Suprapubic skin (tissue), 4 donors: ENCODE measurements around the gene KIF13A. TPM values are rescaled to one million over a fixed set of nuclear protein-coding genes. Genes with fewer than 3 reads are reported as not detected.
"Not testable (repeated sequence)": the region's sequence is repeated elsewhere in the genome, so short reads cannot be mapped to it uniquely, and the experiment has no call there.

Experiments
- DNase-seq, 2 donors: peaks; one replicate each; pipeline ENCODE4 v3.0.0-alpha.2; 2019; ENCODE audit warnings: low spot score in 2 of 2
- H3K27ac ChIP-seq: fragments of 200-600 bp; sonication (generic); one replicate; pipeline ENCODE4 v1.5.1; 2019
- H3K27me3 ChIP-seq: fragments of 200-600 bp; sonication (generic); one replicate; pipeline ENCODE4 v1.5.1; 2019
- H3K36me3 ChIP-seq: fragments of 200-600 bp; sonication (generic); one replicate; pipeline ENCODE4 v1.5.1; 2019
- H3K4me1 ChIP-seq: fragments of 200-600 bp; sonication (generic); one replicate; pipeline ENCODE4 v1.5.1; 2019
- H3K4me3 ChIP-seq: fragments of 200-600 bp; sonication (generic); one replicate; pipeline ENCODE4 v1.5.1; 2019; ENCODE audit warnings: mild to moderate bottlenecking
- H3K9me3 ChIP-seq: fragments of 200-600 bp; sonication (generic); one replicate; pipeline ENCODE4 v1.5.1; 2019
- EP300 ChIP-seq: sonication (generic); formaldehyde crosslinking; IDR thresholded peaks from one replicate; pipeline ENCODE4 v1.6.1; 2017; ENCODE audit warnings: antibody characterized with exemption
- POLR2A ChIP-seq, 2 donors: fragments of 450-650 bp; IDR thresholded peaks; one replicate each; pipeline ENCODE4 v1.6.1; 2017; ENCODE audit warnings: antibody characterized with exemption in 2 of 2, mild to moderate bottlenecking in 2 of 2, moderate library complexity in 2 of 2
- POLR2AphosphoS5 ChIP-seq, 3 donors: sonication (generic); formaldehyde crosslinking; IDR thresholded peaks; one replicate each; pipeline ENCODE4 v1.6.1; 2017; ENCODE audit warnings: antibody characterized with exemption in 3 of 3
- WGBS: methylation state at CpG from one replicate; pipeline ENCODE4 v1.1.5; 2018; 5-methylcytosine and 5-hydroxymethylcytosine counted together
- total RNA-seq, 4 donors: library from RNA; depleted of rRNA; stranded (reverse); fragments of >200 nt; gene quantifications; one replicate each; pipeline ENCODE4 v1.1.0, GENCODE V29; 2016
- TF ChIP-seq, protein P1 (sequence below), 2 donors: fragments of 200-600 bp in 1 of 2; fragments of 450-650 bp in 1 of 2; sonication (generic) in 1 of 2; IDR thresholded peaks; one replicate each; pipeline ENCODE4 v1.5.1; 2016 to 2019; ENCODE audit warnings: antibody characterized with exemption in 2 of 2, mild to moderate bottlenecking in 1 of 2, moderate library complexity in 1 of 2

KIF13A gene
- total RNA-seq, 4 donors from 2014 or later, result 73.0 to 91.9 (median 78.9) TPM

DNA sequence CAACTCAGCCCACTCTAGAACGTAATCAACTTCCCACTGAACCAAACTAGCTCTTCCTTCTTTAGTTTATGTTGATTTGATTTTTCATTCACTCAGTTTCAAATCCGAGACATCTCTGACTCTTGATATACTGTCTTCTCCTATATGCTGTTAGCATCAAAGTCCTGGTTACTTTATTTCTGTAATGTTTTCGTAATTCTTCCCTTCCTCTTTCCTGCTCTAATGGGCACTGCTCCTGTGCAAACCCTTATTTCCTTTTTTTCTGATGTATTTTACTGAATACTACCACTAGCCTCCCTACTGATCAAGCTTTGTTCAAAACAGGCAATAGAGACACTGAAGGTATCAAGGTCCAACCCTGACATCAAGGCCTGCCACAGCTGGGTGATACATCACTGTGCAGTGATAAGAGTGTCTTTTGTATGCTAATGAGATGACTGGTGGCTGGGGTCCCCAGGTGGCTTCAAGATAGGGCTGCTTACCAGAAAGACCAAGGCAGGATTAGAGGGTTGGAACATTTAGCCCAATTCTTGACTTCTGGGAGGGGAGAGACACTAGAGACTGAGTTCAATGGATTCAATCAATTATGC is 95.2 kb downstream of the KIF13A start:
- TF ChIP-seq, protein P1, sequence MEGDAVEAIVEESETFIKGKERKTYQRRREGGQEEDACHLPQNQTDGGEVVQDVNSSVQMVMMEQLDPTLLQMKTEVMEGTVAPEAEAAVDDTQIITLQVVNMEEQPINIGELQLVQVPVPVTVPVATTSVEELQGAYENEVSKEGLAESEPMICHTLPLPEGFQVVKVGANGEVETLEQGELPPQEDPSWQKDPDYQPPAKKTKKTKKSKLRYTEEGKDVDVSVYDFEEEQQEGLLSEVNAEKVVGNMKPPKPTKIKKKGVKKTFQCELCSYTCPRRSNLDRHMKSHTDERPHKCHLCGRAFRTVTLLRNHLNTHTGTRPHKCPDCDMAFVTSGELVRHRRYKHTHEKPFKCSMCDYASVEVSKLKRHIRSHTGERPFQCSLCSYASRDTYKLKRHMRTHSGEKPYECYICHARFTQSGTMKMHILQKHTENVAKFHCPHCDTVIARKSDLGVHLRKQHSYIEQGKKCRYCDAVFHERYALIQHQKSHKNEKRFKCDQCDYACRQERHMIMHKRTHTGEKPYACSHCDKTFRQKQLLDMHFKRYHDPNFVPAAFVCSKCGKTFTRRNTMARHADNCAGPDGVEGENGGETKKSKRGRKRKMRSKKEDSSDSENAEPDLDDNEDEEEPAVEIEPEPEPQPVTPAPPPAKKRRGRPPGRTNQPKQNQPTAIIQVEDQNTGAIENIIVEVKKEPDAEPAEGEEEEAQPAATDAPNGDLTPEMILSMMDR (IDR thresholded peaks at IDR 0.05), result no peak
- TF ChIP-seq POLR2A (IDR thresholded peaks at IDR 0.05) (no peak), POLR2AphosphoS5 (IDR thresholded peaks at IDR 0.05) (no peak), EP300 (no peak)
- Histone ChIP-seq H3K27me3 (no peaks in the 10 kb centered on the region), H3K36me3 (peaks cover 21% of the 10 kb centered on the region), H3K4me3 (no peak overlapping the region), H3K27ac (no peak overlapping the region), H3K9me3 (peaks cover 6% of the 10 kb centered on the region), H3K4me1 (no peaks in the 10 kb centered on the region)
- DNase-seq, result no peak
- 85% methylated on average over 3 of the region's 3 CpGs for WGBS

DNA sequence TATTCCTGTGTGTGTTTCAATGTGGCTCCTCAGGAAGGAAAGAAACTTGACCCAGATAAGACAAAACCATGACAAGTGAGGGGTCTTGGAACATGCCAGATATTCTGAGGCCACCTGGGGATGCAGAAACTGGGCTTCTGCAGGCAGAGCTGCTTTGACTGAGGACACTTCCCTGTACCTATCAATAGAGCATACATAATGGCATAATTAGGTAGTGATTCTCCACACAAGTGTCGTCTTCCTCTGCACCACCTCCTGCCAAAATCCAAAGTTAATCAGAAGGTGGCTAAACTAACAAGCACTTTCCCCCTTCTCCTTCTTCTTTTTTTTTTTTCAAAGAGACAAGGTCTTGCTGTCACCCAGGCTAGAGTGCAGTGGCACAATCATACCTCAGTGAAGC is 97.1 kb downstream of the KIF13A start:
- H3K4me1 ChIP-seq, result peaks cover 1% of the 10 kb centered on the region
- no peak for DNase-seq
- TF ChIP-seq POLR2A (IDR thresholded peaks at IDR 0.05) (no peak), EP300 (no peak), POLR2AphosphoS5 (IDR thresholded peaks at IDR 0.05) (no peak)
- TF ChIP-seq, protein P1 (IDR thresholded peaks at IDR 0.05), result no peak
- no peak overlapping the region for H3K27ac ChIP-seq
- H3K27me3 ChIP-seq, result no peaks in the 10 kb centered on the region
- 41% methylated on average over 1 of the region's 1 CpG for WGBS
- H3K4me3 ChIP-seq, result no peak overlapping the region
- peaks cover 6% of the 10 kb centered on the region for H3K9me3 ChIP-seq
- peaks cover 8% of the 10 kb centered on the region for H3K36me3 ChIP-seq

DNA sequence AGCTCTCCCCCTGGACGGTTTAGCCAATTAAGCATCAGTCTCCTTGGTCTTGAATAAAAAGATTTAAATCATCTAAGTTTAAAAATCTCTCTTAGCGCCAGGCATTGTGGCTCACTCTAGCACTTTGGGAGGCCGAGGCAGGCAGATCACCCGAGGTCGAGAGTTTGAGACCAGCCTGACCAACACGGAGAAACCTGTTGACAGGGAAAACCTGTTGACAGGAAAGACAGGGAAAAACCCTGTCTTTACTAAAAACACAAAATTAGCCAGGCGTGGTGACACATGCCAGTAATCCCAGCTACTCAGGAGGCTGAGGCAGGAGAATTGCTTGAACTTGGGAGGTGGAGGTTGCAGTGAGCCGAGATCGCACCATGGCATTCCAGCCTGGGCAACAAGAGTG is 97.7 kb downstream of the KIF13A start:
- H3K27me3 ChIP-seq, H3K27ac ChIP-seq, H3K4me1 ChIP-seq, H3K36me3 ChIP-seq, H3K9me3 ChIP-seq, DNase-seq, H3K4me3 ChIP-seq: not testable (repeated sequence)
- 94% methylated on average over 9 of the region's 9 CpGs for WGBS

DNA sequence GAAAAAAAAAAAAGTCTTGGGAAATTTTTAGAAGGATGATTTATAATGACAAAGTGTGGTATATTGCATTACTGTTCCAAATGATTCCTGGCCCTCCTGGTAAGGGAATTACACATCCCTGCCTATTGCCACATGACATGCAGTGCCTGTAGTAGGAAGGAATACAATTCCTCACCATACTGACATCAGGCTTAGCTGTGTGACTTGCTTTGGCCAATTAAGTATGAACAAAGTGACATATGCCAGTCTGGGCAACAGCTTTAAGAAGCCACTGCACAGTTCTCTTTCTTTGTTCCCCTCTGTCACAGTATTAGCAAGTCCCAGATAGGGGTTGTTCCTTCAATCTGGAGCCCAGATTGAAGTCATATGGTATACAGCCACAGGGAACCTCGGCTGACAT is 100.5 kb downstream of the KIF13A start:
- Histone ChIP-seq H3K36me3 (peaks cover 3% of the 10 kb centered on the region), H3K4me3 (no peak overlapping the region), H3K27me3 (no peaks in the 10 kb centered on the region), H3K9me3 (no peaks in the 10 kb centered on the region), H3K27ac (no peak overlapping the region), H3K4me1 (peaks cover 14% of the 10 kb centered on the region)
- DNase-seq, result no peak
- WGBS, result 70% methylated on average over 1 of the region's 1 CpG
- TF ChIP-seq EP300, result no peak
- TF ChIP-seq, protein P1 (IDR thresholded peaks at IDR 0.05), result no peak
- no peak for TF ChIP-seq POLR2AphosphoS5 (IDR thresholded peaks at IDR 0.05)
- no peak for TF ChIP-seq POLR2A (IDR thresholded peaks at IDR 0.05)

DNA sequence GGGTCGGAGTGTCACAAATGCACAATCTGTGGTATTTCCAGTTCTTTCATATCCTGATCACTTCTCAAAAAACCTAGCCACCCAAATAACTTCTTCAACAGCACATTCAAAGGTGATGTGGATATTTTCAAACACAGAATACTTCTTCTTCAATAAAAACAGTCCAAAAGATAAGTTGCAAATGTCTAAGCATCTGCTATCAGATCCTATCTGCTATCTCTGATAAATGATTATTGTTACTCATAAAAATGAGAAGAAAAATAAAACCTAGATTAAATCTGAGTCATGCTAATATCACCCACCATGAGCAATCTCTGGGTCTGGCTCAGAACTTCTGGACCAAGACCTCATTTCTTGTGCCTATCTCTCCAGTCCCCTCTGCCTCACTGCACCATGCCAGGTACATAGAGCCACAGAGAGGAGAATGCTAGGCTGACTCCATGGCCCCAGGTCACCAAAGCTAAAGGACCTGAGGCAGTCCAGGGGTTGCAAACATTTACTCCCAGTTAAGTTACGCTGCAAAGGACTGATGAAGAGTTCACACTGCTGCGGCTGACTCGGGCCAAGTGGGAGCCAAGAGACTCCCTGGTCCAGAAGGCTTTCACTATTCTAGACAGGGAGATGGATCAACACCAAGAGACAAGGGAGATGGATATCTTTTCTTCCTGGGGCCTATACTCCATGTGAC is 101.4 kb downstream of the KIF13A start:
- Histone ChIP-seq H3K4me1 (peaks cover 14% of the 10 kb centered on the region), H3K9me3 (no peaks in the 10 kb centered on the region), H3K27ac (no peak overlapping the region), H3K4me3 (no peak overlapping the region), H3K27me3 (no peaks in the 10 kb centered on the region), H3K36me3 (no peaks in the 10 kb centered on the region)
- TF ChIP-seq EP300 (no peak), POLR2A (IDR thresholded peaks at IDR 0.05) (no peak)
- TF ChIP-seq, protein P1 (IDR thresholded peaks at IDR 0.05), result no peak
- WGBS, result 86% methylated on average over 2 of the region's 4 CpGs
- DNase-seq, result no peak
